Colonic mucosa (tissue), 4 donors: Measurements from ENCODE around the gene KLK5. TPM values are rescaled to one million over a fixed set of nuclear protein-coding genes. Genes with fewer than 3 reads are reported as not detected.

ENCODE experiments used
- DNase-seq: peaks from one replicate; pipeline ENCODE4 v3.0.0-alpha.2; 2020
- H3K27ac ChIP-seq: fragments of 200-600 bp; one replicate; pipeline ENCODE4 v1.8.0; 2021
- H3K27me3 ChIP-seq: fragments of 200-600 bp; one replicate; pipeline ENCODE4 v1.8.0; 2021
- H3K36me3 ChIP-seq: fragments of 200-600 bp; one replicate; pipeline ENCODE4 v1.8.0; 2021
- H3K4me1 ChIP-seq: fragments of 200-600 bp; one replicate; pipeline ENCODE4 v1.8.0; 2021; ENCODE audit warnings: mild to moderate bottlenecking
- H3K4me3 ChIP-seq: fragments of 200-600 bp; one replicate; pipeline ENCODE4 v1.8.0; 2021
- H3K9ac ChIP-seq, 2 donors: one replicate each; pipeline ENCODE4 v1.7.0; 2013; ENCODE audit warnings: control low read depth in 2 of 2, low read depth in 2 of 2, low read length in 2 of 2
- H3K9me3 ChIP-seq: fragments of 200-600 bp; one replicate; pipeline ENCODE4 v1.8.0; 2021
- CTCF ChIP-seq: fragments of 200-600 bp; IDR thresholded peaks from one replicate; pipeline ENCODE4 v1.8.0; 2022; ENCODE audit warnings: antibody characterized with exemption, mild to moderate bottlenecking
- intact Hi-C: fragments of 100-400 bp; cut with DNase I; formaldehyde crosslinking; loops from one replicate; pipeline ENCODE4 v1.14.1; 2022
- total RNA-seq, 2 donors: library from RNA; stranded (reverse); fragmentation: NEBNext Ultra II Directional in 1 of 2; extraction: Animal tissue kit (Norgen Biotek cat#: 25700) in 1 of 2; gene quantifications; one replicate each; pipeline ENCODE4 v1.2.1, GENCODE V29; 2021
- donor health status: healthy.
- donor health status: DM: no; HTN: no; CAD: no.
- donor health status: DM: no; HTN: no; CAD: no.

KLK5 gene
- total RNA-seq, 2 donors from 2014 or later = not detected

- H3K27ac ChIP-seq = no peak overlapping the region
- H3K9ac ChIP-seq = no peak overlapping the region
- no peak overlapping the region for H3K4me3 ChIP-seq
- no peaks in the 10 kb centered on the region for H3K27me3 ChIP-seq
- no peak for TF ChIP-seq CTCF
- intact Hi-C loops = no loop called here
- no peaks in the 10 kb centered on the region for H3K36me3 ChIP-seq
- H3K9me3 ChIP-seq = no peaks in the 10 kb centered on the region
- H3K4me1 ChIP-seq = no peaks in the 10 kb centered on the region
- no peak for DNase-seq
Observed at GRCh38 chr19:50943074-50943828, 9.6 kb downstream of the KLK5 start.

GRCh38 chr19:50939596-50939995 is 13.2 kb downstream of the KLK5 start:
- TF ChIP-seq CTCF = no peak
- DNase-seq = no peak

GRCh38 chr19:50933640-50934039 is 19.2 kb downstream of the KLK5 start:
- H3K27ac ChIP-seq = no peak overlapping the region
- no peak overlapping the region for H3K9ac ChIP-seq
- intact Hi-C loops = loop anchor here (5.0 kb wide), 1 partner anchor 164 kb away; no protein-coding TSS in a partner anchor
- no peak for DNase-seq
- no peaks in the 10 kb centered on the region for H3K36me3 ChIP-seq
- no peak for TF ChIP-seq CTCF
- H3K9me3 ChIP-seq = no peaks in the 10 kb centered on the region
- no peaks in the 10 kb centered on the region for H3K27me3 ChIP-seq
- H3K4me1 ChIP-seq = no peaks in the 10 kb centered on the region
- no peak overlapping the region for H3K4me3 ChIP-seq

More at GRCh38 chr19:50939596-50939995, 13.2 kb downstream of the KLK5 start:
- Histone ChIP-seq H3K4me1 (no peaks in the 10 kb centered on the region), H3K27me3 (no peaks in the 10 kb centered on the region), H3K9me3 (no peaks in the 10 kb centered on the region), H3K36me3 (no peaks in the 10 kb centered on the region), H3K4me3 (no peak overlapping the region), H3K27ac (no peak overlapping the region), H3K9ac (no peak overlapping the region)
- intact Hi-C loops = no loop called here

GRCh38 chr19:50932690-50933083 is 20.2 kb downstream of the KLK5 start:
- H3K9me3 ChIP-seq = no peaks in the 10 kb centered on the region
- H3K27me3 ChIP-seq = no peaks in the 10 kb centered on the region
- intact Hi-C loops = loop anchor here (5.0 kb wide), 1 partner anchor 165 kb away; no protein-coding TSS in a partner anchor
- no peak overlapping the region for H3K27ac ChIP-seq
- TF ChIP-seq CTCF = no peak
- H3K4me1 ChIP-seq = no peaks in the 10 kb centered on the region
- no peak for DNase-seq
- H3K36me3 ChIP-seq = no peaks in the 10 kb centered on the region
- H3K4me3 ChIP-seq = no peak overlapping the region
- no peak overlapping the region for H3K9ac ChIP-seq

- no peak for DNase-seq
- Histone ChIP-seq H3K4me1 (no peaks in the 10 kb centered on the region), H3K9me3 (no peaks in the 10 kb centered on the region), H3K27me3 (no peaks in the 10 kb centered on the region), H3K27ac (no peak overlapping the region), H3K4me3 (no peak overlapping the region), H3K36me3 (no peaks in the 10 kb centered on the region), H3K9ac (no peak overlapping the region)
- intact Hi-C loops = loop anchor here (5.0 kb wide), 1 partner anchor 165 kb away; no protein-coding TSS in a partner anchor
- no peak for TF ChIP-seq CTCF
Observed at GRCh38 chr19:50932018-50932689, 20.7 kb downstream of the KLK5 start.
